ENCODE measurements around the gene RAE1.

DNA sequence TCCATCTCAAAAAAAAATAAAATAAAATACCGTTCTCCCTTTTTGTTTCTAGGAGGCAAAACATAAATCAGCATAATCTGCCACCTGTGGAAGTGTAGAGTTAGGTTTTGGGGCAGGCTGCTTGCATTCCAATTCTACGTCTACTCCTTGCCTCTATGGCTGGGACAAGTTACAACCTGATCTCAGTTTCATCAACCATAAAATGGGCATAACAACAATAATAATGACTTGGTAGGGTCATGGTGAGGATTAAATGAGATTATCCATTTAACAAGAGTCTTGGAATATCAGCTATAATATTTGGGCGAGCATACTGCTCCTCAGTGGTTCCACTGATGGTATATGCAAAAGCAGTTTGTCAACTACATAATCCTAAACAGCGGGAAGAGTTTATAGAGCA, 3.7 kb upstream of the RAE1 start:
- TF ChIP-seq, protein P1, sequence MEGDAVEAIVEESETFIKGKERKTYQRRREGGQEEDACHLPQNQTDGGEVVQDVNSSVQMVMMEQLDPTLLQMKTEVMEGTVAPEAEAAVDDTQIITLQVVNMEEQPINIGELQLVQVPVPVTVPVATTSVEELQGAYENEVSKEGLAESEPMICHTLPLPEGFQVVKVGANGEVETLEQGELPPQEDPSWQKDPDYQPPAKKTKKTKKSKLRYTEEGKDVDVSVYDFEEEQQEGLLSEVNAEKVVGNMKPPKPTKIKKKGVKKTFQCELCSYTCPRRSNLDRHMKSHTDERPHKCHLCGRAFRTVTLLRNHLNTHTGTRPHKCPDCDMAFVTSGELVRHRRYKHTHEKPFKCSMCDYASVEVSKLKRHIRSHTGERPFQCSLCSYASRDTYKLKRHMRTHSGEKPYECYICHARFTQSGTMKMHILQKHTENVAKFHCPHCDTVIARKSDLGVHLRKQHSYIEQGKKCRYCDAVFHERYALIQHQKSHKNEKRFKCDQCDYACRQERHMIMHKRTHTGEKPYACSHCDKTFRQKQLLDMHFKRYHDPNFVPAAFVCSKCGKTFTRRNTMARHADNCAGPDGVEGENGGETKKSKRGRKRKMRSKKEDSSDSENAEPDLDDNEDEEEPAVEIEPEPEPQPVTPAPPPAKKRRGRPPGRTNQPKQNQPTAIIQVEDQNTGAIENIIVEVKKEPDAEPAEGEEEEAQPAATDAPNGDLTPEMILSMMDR (IDR thresholded peaks at IDR 0.05), result no peak
- TF ChIP-seq POLR2A (IDR thresholded peaks at IDR 0.05), result no peak

All from right lobe of liver (tissue), 4 donors.